Measurements from ENCODE around the gene FOXN3. TPM values are rescaled to one million over a fixed set of nuclear protein-coding genes. Genes with fewer than 3 reads are reported as not detected.

Gene FOXN3
- total RNA-seq, 1 donor from 2014 or later, result 106 TPM

DNA sequence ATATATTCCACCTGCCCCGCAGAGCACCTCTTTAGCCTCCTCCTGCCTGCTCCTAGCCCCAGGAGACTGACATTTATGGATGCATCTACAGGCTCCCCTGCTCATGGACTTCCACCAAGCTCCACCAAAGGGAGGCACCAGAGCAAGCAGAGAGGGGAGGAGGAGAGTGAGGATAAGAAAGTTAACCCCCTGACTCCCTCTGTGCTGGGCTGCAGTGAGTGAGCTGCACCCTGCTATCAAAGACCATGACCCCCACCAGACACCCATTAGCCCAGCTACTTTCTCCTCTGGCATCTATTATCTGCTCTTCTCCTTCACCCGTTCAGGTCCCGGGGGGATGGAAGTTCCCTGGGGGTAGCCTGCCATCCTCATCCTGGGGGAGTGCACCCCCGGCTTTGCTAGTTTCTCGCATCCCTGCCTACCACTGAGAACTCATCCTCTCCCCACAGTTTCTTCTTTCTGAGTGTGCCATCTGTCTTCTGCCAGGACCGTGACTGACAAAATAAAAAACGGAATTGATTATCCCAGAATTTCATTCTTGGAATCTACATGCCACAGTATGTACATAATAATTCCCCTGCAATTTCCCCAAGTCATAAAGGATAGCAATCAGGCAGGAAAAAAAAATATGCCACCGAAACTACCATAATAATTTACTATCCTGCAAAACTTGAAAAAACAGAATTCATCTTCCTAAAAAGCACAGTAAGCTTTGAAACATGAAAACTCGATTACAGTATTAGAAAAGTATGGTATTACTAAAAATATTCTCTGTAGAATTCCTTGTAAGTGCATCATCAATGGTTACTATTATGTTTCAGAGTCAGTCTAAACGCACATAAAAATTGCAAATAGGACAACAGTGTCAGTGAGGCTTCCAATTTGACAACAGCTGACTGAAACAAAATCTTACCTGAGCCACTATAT, 45.2 kb downstream of the FOXN3 start:
- intact Hi-C loops (cut with micrococcal nuclease), result no loop called here
- Mint-ChIP-seq H3K4me3 (peak overlapping the region; percentile 42), H3K4me1 (peaks cover 70% of the 10 kb centered on the region), H3K9me3 (peaks cover 2% of the 10 kb centered on the region), H3K36me3 (ENCODE audit: low read depth) (peaks cover 9% of the 10 kb centered on the region), H3K27me3 (no peaks in the 10 kb centered on the region), H3K27ac (peak overlapping the region; percentile 67)
- CTCF ChIA-PET, result interaction anchor here (1.1 kb wide), 1 partner anchor 15 kb away, joined by 3 read pairs; no protein-coding TSS in a partner anchor
- peak; percentile 22 for ATAC-seq (ENCODE audit: low read depth)
- POLR2A ChIA-PET, result interaction anchor here (0.8 to 2.7 kb wide), 5 partner anchors 11 to 68 kb away, joined by 3 to 10 read pairs (median 3); no protein-coding TSS in a partner anchor
- no peak for TF ChIP-seq CTCF (IDR thresholded peaks at IDR 0.05)
- no peak for DNase-seq

- ATAC-seq (ENCODE audit: low read depth) (no peak), DNase-seq (no peak)
- no peak for TF ChIP-seq CTCF (IDR thresholded peaks at IDR 0.05)
- intact Hi-C loops (cut with micrococcal nuclease), result no loop called here
- H3K9me3 Mint-ChIP-seq, result peaks cover 2% of the 10 kb centered on the region
- H3K27ac Mint-ChIP-seq, result peak overlapping the region; percentile 50
- no peak overlapping the region for H3K4me3 Mint-ChIP-seq
- no peaks in the 10 kb centered on the region for H3K27me3 Mint-ChIP-seq
- ChIA-PET CTCF (no interaction called here), POLR2A (interaction anchor here (0.6 to 3.9 kb wide), 4 partner anchors 13 to 67 kb away, joined by 3 to 20 read pairs (median 6); no protein-coding TSS in a partner anchor)
- H3K4me1 Mint-ChIP-seq, result peaks cover 77% of the 10 kb centered on the region
- H3K36me3 Mint-ChIP-seq (ENCODE audit: low read depth), result peaks cover 9% of the 10 kb centered on the region
Measured at GRCh38 chr14:89370781-89371180, 46.3 kb downstream of the FOXN3 start.

DNA sequence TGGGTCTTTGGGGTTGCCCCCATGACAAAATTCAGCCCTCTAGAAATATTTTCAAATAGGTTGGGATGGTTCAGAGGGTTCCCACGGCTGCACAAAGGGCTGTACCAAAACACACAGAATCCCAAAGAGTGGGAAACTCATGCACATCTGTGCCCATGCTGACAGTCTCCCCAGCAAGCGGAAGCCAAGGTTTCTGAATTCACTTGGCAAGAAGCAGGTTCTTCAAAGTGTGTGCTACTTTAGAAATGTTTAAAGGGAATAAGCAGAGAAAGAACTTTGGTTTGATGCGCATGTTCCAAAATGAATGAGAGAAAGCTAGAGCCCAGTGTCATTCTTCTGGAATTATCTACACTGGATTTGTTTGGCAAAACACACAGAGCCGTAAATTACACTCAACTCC, 46.7 kb downstream of the FOXN3 start:
- POLR2A ChIA-PET, result interaction anchor here (0.6 to 3.9 kb wide), 3 partner anchors 14 to 63 kb away, joined by 3 to 20 read pairs (median 8); no protein-coding TSS in a partner anchor
- no peak for TF ChIP-seq CTCF (IDR thresholded peaks at IDR 0.05)
- no peaks in the 10 kb centered on the region for H3K27me3 Mint-ChIP-seq
- peaks cover 79% of the 10 kb centered on the region for H3K4me1 Mint-ChIP-seq
- peaks cover 2% of the 10 kb centered on the region for H3K9me3 Mint-ChIP-seq
- peaks cover 11% of the 10 kb centered on the region for H3K36me3 Mint-ChIP-seq (ENCODE audit: low read depth)
- CTCF ChIA-PET, result no interaction called here
- no peak for DNase-seq
- intact Hi-C loops (cut with micrococcal nuclease), result no loop called here
- no peak overlapping the region for H3K4me3 Mint-ChIP-seq
- no peak for ATAC-seq (ENCODE audit: low read depth)
- H3K27ac Mint-ChIP-seq, result peak overlapping the region; percentile 50

DNA sequence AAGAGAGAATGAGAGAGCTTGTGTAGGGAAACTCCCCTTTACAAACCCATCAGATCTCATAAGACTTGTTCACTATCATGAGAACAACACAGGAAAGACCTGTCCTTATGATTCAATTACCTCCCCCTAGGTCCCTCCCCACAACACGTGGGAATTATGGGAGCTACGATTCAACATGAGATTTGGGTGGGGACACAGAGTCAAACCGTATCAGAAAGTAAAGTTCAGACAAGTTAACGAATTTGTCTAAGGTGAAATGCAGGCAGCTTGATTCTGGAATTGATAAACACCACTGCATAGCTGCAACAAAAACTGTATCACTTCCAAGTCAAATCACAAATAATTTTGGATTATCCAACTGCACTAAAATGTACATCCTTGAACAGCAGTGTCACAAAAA, 47.4 kb downstream of the FOXN3 start:
- Mint-ChIP-seq H3K36me3 (ENCODE audit: low read depth) (peaks cover 11% of the 10 kb centered on the region), H3K4me3 (no peak overlapping the region), H3K4me1 (peaks cover 83% of the 10 kb centered on the region), H3K27ac (peak overlapping the region; percentile 63), H3K27me3 (no peaks in the 10 kb centered on the region), H3K9me3 (peaks cover 2% of the 10 kb centered on the region)
- no peak for ATAC-seq (ENCODE audit: low read depth)
- intact Hi-C loops (cut with micrococcal nuclease), result no loop called here
- TF ChIP-seq CTCF (IDR thresholded peaks at IDR 0.05), result no peak
- ChIA-PET CTCF (interaction anchor here (1.4 kb wide), 1 partner anchor 33 kb away, joined by 5 read pairs; no protein-coding TSS in a partner anchor), POLR2A (interaction anchor here (0.6 to 3.9 kb wide), 4 partner anchors 14 to 100 kb away, joined by 3 to 20 read pairs (median 6); no protein-coding TSS in a partner anchor)
- no peak for DNase-seq

Data from activated B cell treated with CpG ODN at 0.5 μM for 24 hours (primary cell).